ENCODE results near the gene TMOD4.

- TF ChIP-seq, protein P1, sequence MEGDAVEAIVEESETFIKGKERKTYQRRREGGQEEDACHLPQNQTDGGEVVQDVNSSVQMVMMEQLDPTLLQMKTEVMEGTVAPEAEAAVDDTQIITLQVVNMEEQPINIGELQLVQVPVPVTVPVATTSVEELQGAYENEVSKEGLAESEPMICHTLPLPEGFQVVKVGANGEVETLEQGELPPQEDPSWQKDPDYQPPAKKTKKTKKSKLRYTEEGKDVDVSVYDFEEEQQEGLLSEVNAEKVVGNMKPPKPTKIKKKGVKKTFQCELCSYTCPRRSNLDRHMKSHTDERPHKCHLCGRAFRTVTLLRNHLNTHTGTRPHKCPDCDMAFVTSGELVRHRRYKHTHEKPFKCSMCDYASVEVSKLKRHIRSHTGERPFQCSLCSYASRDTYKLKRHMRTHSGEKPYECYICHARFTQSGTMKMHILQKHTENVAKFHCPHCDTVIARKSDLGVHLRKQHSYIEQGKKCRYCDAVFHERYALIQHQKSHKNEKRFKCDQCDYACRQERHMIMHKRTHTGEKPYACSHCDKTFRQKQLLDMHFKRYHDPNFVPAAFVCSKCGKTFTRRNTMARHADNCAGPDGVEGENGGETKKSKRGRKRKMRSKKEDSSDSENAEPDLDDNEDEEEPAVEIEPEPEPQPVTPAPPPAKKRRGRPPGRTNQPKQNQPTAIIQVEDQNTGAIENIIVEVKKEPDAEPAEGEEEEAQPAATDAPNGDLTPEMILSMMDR (IDR thresholded peaks at IDR 0.05), result no peak
- TF ChIP-seq POLR2AphosphoS5 (IDR thresholded peaks at IDR 0.05), result no peak
- TF ChIP-seq EP300 (IDR thresholded peaks at IDR 0.05), result no peak
These were observed 4.6 kb downstream of the TMOD4 start for GRCh38 chr1:151171190-151171589.
